Ishikawa (cell line): ENCODE data around the gene PCDHGA1.
"Not testable (repeated sequence)": the region's sequence is repeated elsewhere in the genome, so short reads cannot be mapped to it uniquely, and the experiment has no call there.

Experiments
- CEBPB ChIP-seq: IDR thresholded peaks from 2 replicates; pipeline ENCODE4 v1.6.1; 2012
- CREB1 ChIP-seq: IDR thresholded peaks from 2 replicates; pipeline ENCODE4 v1.6.1; 2012; ENCODE audit warnings: low read depth
- EGR1 ChIP-seq: IDR thresholded peaks from 2 replicates; pipeline ENCODE4 v1.6.1; 2012
- EP300 ChIP-seq: IDR thresholded peaks from 2 replicates; pipeline ENCODE4 v1.6.1; 2012; ENCODE audit warnings: borderline replicate concordance
- FOXM1 ChIP-seq: IDR thresholded peaks from 2 replicates; pipeline ENCODE4 v1.6.1; 2012; ENCODE audit warnings: low read depth, borderline replicate concordance
- NFIC ChIP-seq: IDR thresholded peaks from 2 replicates; pipeline ENCODE4 v1.6.1; 2012
- RAD21 ChIP-seq: IDR thresholded peaks from 2 replicates; pipeline ENCODE4 v1.6.1; 2012; ENCODE audit warnings: low read depth
- TAF1 ChIP-seq: IDR thresholded peaks from 2 replicates; pipeline ENCODE4 v1.6.1; 2012; ENCODE audit warnings: low read depth, mild to moderate bottlenecking
- TCF12 ChIP-seq: IDR thresholded peaks from 2 replicates; pipeline ENCODE4 v1.6.1; 2012; ENCODE audit warnings: low read depth
- TEAD4 ChIP-seq: IDR thresholded peaks from 2 replicates; pipeline ENCODE4 v1.6.1; 2012
- YY1 ChIP-seq: IDR thresholded peaks from 2 replicates; pipeline ENCODE4 v1.6.1; 2012; ENCODE audit warnings: low read depth
- ZBTB7A ChIP-seq: IDR thresholded peaks from 2 replicates; pipeline ENCODE4 v1.6.1; 2012; ENCODE audit warnings: low read depth
- TF ChIP-seq, protein P1 (sequence below): IDR thresholded peaks from 2 replicates; pipeline ENCODE4 v1.6.1; 2012
- TF ChIP-seq, protein P2 (sequence below): IDR thresholded peaks from 2 replicates; pipeline ENCODE4 v1.6.1; 2012
- TF ChIP-seq, protein P3 (sequence below): IDR thresholded peaks from 2 replicates; pipeline ENCODE4 v1.6.1; 2012; ENCODE audit warnings: low read depth, mild to moderate bottlenecking

The PCDHGA1 gene

DNA sequence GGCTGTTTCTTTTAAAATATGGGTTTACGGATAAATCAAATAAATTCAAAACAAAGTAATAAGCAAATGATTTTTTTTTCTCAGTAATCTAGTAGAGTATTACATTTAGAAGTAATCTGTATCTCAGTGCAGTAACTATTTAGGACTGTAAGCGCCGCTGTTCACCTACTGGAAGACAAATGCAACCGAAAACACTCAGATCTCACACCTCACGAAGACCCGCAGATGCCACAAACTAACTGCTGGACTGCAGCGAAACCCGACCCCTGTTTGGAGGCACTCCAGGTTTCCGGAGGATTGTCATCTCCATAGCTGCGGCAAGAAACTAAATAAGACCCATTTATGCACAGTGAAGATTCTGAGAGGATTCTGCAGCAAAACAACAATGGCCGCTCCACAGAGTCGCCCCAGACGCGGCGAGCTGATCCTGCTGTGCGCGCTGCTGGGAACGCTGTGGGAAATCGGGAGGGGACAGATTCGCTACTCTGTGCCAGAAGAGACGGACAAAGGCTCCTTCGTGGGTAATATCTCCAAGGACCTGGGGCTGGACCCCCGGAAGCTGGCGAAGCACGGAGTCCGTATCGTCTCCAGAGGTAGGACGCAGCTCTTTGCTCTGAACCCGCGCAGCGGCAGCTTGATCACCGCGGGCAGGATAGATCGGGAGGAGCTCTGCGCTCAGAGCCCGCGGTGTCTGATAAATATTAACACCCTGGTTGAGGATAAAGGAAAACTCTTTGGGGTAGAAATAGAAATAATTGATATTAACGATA, 62.3 kb downstream of the PCDHGA1 start, which contains the start of gene PCDHGA8:
Gene PCDHGA8 (plus strand): TSS at position 205 of the 770 bp plus-strand sequence. CDS start 181 bp downstream, at position 386.
- no peak for TF ChIP-seq TAF1
- peak; percentile 21; the same call in 1 of the 2 replicates for TF ChIP-seq RAD21
- TF ChIP-seq, protein P1, sequence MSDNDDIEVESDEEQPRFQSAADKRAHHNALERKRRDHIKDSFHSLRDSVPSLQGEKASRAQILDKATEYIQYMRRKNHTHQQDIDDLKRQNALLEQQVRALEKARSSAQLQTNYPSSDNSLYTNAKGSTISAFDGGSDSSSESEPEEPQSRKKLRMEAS = 0 out of 2 replicates have a peak, but pooled peaks have one; percentile 24

DNA sequence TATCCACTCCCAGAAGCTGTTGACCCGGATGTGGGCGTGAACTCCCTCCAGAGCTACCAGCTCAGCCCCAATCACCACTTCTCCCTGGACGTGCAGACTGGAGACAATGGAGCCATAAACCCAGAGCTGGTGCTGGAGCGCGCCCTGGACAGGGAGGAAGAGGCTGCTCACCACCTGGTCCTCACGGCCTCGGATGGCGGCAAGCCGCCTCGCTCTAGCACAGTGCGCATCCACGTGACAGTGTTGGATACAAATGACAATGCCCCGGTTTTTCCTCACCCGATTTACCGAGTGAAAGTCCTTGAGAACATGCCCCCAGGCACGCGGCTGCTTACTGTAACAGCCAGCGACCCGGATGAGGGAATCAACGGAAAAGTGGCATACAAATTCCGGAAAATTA, 63.0 kb downstream of the PCDHGA1 start:
- no peak for TF ChIP-seq TCF12
- no peak for TF ChIP-seq RAD21
- TF ChIP-seq CREB1 = no peak
- no peak for TF ChIP-seq CEBPB
- TF ChIP-seq NFIC = no peak
- no peak for TF ChIP-seq FOXM1
- TF ChIP-seq, protein P1 = no peak

DNA sequence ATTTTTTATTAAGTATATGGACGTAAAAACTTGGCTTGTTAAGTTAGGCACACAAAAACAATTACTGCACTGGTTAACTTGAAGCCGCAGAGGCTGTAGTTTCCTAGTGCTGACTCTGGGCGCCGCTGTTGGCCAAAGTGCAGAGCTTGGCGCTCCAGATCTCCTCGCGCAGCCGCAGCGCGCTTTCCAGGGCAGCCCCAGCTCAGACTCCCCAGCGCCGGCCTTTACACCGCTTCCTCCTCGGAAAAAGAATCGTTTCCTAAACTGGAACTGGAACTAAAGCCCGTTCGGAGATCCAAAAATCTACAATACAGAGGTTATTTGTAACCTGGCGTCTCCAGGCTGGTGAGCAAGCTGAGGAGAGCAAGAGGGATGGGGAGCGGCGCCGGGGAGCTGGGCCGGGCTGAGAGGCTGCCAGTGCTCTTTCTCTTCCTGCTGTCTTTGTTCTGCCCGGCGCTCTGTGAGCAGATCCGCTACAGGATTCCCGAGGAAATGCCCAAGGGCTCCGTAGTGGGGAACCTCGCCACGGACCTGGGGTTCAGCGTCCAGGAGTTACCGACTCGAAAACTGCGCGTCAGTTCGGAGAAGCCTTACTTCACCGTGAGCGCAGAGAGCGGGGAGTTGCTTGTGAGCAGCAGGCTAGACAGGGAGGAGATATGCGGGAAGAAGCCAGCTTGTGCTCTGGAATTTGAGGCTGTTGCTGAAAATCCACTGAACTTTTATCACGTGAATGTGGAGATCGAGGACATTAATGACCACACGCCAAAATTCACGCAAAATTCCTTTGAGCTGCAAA, 67.6 kb downstream of the PCDHGA1 start, which contains the start of gene PCDHGB5:
Gene PCDHGB5 (plus strand): TSS at position 192 of the 796 bp plus-strand sequence. CDS start 181 bp downstream, at position 373.
- TF ChIP-seq TAF1, RAD21, NFIC: not testable (repeated sequence)

DNA sequence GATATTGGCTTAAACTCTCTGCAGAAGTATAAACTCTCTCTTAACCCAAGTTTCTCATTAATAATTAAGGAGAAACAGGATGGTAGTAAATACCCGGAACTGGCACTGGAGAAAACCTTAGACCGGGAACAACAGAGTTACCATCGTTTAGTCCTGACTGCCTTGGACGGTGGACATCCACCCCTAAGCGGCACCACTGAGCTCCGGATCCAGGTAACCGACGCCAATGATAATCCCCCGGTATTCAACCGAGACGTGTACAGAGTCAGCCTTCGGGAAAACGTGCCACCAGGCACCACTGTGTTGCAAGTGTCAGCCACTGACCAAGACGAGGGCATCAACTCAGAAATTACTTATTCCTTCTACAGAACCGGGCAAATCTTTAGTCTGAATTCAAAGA, 68.3 kb downstream of the PCDHGA1 start:
- TF ChIP-seq EGR1 (no peak), CEBPB (no peak), RAD21 (no peak), YY1 (no peak), FOXM1 (no peak), NFIC (no peak), TEAD4 (no peak), TAF1 (no peak)
- TF ChIP-seq, protein P2, sequence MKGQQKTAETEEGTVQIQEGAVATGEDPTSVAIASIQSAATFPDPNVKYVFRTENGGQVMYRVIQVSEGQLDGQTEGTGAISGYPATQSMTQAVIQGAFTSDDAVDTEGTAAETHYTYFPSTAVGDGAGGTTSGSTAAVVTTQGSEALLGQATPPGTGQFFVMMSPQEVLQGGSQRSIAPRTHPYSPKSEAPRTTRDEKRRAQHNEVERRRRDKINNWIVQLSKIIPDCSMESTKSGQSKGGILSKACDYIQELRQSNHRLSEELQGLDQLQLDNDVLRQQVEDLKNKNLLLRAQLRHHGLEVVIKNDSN = no peak

DNA sequence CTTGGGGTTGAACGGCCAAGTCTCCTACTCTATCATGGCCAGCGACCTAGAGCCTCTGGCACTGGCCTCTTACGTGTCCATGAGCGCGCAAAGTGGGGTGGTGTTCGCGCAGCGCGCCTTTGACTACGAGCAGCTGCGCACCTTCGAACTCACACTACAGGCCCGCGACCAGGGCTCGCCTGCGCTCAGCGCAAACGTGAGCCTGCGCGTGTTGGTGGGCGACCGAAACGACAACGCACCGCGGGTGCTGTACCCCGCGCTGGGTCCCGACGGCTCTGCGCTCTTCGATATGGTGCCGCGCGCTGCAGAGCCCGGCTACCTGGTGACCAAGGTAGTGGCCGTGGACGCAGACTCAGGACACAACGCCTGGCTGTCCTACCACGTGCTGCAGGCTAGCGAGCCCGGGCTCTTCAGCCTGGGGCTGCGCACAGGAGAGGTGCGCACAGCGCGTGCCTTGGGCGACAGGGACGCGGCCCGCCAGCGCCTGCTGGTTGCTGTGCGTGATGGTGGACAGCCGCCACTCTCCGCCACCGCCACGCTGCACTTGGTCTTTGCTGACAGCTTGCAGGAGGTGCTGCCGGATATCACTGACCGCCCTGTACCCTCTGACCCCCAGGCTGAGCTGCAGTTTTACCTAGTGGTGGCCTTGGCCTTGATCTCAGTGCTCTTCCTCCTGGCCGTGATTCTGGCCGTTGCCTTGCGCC, 69.4 kb downstream of the PCDHGA1 start:
- TF ChIP-seq, protein P1 = no peak
- TF ChIP-seq FOXM1 (no peak), NFIC (no peak), TCF12 (no peak), RAD21 (no peak), CREB1 (no peak), TAF1 (no peak), CEBPB (no peak), YY1 (no peak), EGR1 (no peak), TEAD4 (no peak), EP300 (no peak), ZBTB7A (no peak)
- TF ChIP-seq, protein P3, sequence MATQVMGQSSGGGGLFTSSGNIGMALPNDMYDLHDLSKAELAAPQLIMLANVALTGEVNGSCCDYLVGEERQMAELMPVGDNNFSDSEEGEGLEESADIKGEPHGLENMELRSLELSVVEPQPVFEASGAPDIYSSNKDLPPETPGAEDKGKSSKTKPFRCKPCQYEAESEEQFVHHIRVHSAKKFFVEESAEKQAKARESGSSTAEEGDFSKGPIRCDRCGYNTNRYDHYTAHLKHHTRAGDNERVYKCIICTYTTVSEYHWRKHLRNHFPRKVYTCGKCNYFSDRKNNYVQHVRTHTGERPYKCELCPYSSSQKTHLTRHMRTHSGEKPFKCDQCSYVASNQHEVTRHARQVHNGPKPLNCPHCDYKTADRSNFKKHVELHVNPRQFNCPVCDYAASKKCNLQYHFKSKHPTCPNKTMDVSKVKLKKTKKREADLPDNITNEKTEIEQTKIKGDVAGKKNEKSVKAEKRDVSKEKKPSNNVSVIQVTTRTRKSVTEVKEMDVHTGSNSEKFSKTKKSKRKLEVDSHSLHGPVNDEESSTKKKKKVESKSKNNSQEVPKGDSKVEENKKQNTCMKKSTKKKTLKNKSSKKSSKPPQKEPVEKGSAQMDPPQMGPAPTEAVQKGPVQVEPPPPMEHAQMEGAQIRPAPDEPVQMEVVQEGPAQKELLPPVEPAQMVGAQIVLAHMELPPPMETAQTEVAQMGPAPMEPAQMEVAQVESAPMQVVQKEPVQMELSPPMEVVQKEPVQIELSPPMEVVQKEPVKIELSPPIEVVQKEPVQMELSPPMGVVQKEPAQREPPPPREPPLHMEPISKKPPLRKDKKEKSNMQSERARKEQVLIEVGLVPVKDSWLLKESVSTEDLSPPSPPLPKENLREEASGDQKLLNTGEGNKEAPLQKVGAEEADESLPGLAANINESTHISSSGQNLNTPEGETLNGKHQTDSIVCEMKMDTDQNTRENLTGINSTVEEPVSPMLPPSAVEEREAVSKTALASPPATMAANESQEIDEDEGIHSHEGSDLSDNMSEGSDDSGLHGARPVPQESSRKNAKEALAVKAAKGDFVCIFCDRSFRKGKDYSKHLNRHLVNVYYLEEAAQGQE = no peak
- TF ChIP-seq, protein P2 = no peak

DNA sequence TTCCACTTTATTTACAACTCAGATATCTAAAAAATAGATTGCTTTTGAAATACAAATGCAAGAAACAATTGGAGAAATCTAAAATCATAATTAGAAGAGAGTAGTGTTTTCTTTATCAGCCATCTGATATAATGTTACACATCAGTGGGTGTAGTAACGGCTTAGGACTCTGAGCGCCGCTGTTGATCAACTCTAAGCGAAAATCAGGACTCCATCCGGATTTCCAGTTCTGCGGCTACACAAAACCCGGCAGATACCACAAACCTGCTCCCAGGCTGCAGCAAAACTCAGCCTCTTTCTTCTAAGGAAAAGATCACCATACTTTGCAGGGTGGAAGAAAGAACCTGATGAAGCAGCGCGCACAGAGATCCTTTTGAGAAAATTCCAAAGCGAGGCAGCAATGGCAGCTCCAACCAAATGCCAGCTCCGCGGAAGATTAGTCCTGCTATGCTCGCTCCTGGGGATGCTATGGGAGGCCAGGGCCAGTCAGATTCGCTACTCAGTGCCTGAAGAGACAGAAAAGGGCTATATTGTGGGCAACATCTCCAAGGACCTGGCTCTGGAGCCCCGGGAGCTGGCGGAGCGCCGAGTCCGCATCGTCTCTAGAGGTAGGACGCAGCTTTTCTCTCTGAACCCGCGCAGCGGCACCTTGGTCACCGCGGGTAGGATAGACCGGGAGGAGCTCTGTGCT, 72.4 kb downstream of the PCDHGA1 start, which contains the start of gene PCDHGA9:
Gene PCDHGA9 (plus strand): TSS at position 226 of the 691 bp plus-strand sequence. CDS start 175 bp downstream, at position 401.
- TF ChIP-seq ZBTB7A (no peak), EGR1 (no peak), EP300 (no peak), FOXM1 (no peak), RAD21 (peak; percentile 50)
- TF ChIP-seq, protein P1 = no peak
- TF ChIP-seq, protein P2 = no peak
